GM10266 (cell line): ENCODE measurements around the gene KCND1.

Experiments
- DNase-seq: peaks from one replicate; pipeline ENCODE4 v3.0.0; 2012; ENCODE audit errors: extremely low spot score
- TF ChIP-seq, protein P1 (sequence below): IDR thresholded peaks from 2 replicates; pipeline ENCODE4 v1.5.1; 2012; ENCODE audit warnings: mild to moderate bottlenecking, low read depth; ENCODE audit not compliant: control insufficient read depth, insufficient read depth; ENCODE audit errors: missing control alignments

KCND1 gene

DNA sequence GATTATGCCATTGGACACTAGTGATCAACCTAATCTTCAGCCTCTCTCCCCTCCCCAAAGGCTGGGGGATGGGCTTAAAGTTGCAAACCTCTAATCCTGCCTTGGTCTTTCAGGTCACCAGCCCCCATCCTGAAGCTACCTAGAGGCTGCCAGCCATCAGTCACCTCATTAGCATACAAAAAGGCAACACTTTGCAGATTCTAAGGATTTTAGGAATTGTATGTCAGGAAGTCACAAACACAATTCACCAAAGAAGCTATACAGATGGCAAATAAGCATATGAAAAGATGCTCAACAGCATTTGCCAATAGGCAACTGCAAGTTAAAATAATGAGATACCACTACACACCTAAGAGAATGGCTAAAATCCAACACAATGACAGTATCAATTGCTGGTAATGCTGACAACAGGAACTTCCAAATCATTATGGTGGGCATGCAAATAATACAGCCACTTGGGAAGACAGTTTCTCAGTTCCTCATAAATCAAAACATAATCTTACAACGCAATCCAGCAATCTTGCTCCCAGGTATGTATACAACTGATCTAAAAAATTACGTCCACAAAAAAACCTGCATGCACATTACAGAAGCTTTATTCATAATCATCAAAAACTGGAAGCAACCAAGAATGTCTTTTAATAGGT lies 43.8 kb downstream of the KCND1 start:
- no peak for DNase-seq
- TF ChIP-seq, protein P1, sequence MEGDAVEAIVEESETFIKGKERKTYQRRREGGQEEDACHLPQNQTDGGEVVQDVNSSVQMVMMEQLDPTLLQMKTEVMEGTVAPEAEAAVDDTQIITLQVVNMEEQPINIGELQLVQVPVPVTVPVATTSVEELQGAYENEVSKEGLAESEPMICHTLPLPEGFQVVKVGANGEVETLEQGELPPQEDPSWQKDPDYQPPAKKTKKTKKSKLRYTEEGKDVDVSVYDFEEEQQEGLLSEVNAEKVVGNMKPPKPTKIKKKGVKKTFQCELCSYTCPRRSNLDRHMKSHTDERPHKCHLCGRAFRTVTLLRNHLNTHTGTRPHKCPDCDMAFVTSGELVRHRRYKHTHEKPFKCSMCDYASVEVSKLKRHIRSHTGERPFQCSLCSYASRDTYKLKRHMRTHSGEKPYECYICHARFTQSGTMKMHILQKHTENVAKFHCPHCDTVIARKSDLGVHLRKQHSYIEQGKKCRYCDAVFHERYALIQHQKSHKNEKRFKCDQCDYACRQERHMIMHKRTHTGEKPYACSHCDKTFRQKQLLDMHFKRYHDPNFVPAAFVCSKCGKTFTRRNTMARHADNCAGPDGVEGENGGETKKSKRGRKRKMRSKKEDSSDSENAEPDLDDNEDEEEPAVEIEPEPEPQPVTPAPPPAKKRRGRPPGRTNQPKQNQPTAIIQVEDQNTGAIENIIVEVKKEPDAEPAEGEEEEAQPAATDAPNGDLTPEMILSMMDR, result no peak

GRCh38 chrX:48927123-48927522 lies 44.5 kb downstream of the KCND1 start:
- TF ChIP-seq, protein P1, result no peak
- DNase-seq, result no peak

DNA sequence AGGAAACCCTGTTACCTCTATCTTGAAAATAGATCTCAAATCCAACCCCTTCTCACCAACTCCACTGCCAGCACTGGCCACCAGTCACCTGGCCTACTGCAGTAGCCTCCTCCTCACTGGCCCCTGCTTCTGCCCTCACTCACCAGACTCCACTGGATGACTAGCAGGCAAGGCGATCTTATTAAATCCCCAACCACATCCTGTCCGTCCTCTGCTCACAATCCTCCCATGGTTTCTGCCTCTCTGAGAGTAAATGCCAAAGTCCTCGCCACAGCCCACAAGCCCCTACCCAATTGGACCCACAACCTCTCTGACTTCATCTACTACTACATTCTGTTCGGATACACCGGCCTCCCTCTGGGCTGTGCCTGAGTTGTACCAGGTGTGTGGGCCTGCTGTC lies 47.4 kb downstream of the KCND1 start:
- TF ChIP-seq, protein P1, result no peak
- DNase-seq, result no peak

GRCh38 chrX:48923771-48924170 lies 47.9 kb downstream of the KCND1 start:
- DNase-seq, result no peak
- TF ChIP-seq, protein P1, result no peak

DNA sequence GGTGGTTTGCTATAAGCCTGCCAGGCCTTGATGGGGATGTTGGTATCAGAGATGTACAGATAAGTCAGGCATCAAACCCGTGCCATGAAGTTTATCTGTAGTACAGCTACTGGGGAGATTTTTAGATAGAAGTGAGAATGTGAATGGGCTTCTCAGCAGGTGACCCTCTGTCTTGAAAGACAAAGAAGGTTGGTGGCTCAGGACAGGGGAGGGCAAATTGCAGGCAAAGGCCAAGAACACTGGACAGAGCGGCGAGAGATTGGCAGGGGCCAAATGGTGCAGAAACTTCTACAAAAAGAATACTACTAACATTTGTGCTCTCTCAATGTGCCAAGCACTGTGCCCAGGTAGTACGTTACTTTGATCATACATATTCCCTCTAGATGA lies 50.9 kb downstream of the KCND1 start:
- DNase-seq, result no peak
- TF ChIP-seq, protein P1, result no peak

GRCh38 chrX:48919947-48920717 lies 51.5 kb downstream of the KCND1 start:
- no peak for DNase-seq
- TF ChIP-seq, protein P1, result no peak

- TF ChIP-seq, protein P1, result no peak
- DNase-seq, result no peak
These were observed 52.2 kb downstream of the KCND1 start for GRCh38 chrX:48919360-48919841.
